HepG2 (cell line): ENCODE data around the gene LRR1. TPM values are rescaled to one million over a fixed set of nuclear protein-coding genes. Genes with fewer than 3 reads are reported as not detected.

Source experiments
- ATF5 ChIP-seq: sonication (generic); formaldehyde crosslinking; IDR thresholded peaks from 2 replicates; pipeline ENCODE4 v1.4.0; 2020; ENCODE audit warnings: mild to moderate bottlenecking, low read depth, missing genetic modification reagents
- LBX2 ChIP-seq: sonication (generic); formaldehyde crosslinking; IDR thresholded peaks from 2 replicates; pipeline ENCODE4 v1.5.0; 2020; ENCODE audit warnings: missing genetic modification reagents, mild to moderate bottlenecking, borderline replicate concordance
- MLX ChIP-seq: IDR thresholded peaks from 2 replicates; pipeline ENCODE4 v1.6.1; 2016
- PAXIP1 ChIP-seq: sonication (generic); formaldehyde crosslinking; conservative IDR thresholded peaks from 2 replicates; pipeline ENCODE4 v1.4.0; 2020; ENCODE audit warnings: mild to moderate bottlenecking, missing genetic modification reagents, moderate library complexity
- ZBTB4 ChIP-seq: sonication (generic); formaldehyde crosslinking; IDR thresholded peaks from 2 replicates; pipeline ENCODE4 v1.4.0; 2020; ENCODE audit warnings: missing genetic modification reagents, mild to moderate bottlenecking, borderline replicate concordance
- ZBTB40 ChIP-seq, 2 experiments: fragments of 450-650 bp in 1 of 2; sonication (generic) in 1 of 2; formaldehyde crosslinking in 1 of 2; IDR thresholded peaks; 2 replicates each; pipeline versions ENCODE4 v1.6.1 to v1.8.0; 2016 to 2022; ENCODE audit warnings: antibody characterized with exemption in 1 of 2, mild to moderate bottlenecking in 1 of 2, missing genetic modification reagents in 1 of 2
- ZFP41 ChIP-seq: sonication (generic); formaldehyde crosslinking; IDR thresholded peaks from 2 replicates; pipeline ENCODE4 v1.4.0; 2020; ENCODE audit warnings: mild to moderate bottlenecking, missing genetic modification reagents, borderline replicate concordance
- ZNF33B ChIP-seq: sonication (generic); formaldehyde crosslinking; IDR thresholded peaks from 2 replicates; pipeline ENCODE4 v1.5.1; 2020; ENCODE audit warnings: mild to moderate bottlenecking, missing genetic modification reagents
- polyA plus RNA-seq, 8 experiments: library from polyadenylated mRNA; depleted of rRNA in 3 of 8; stranded (reverse) in 7 of 8; unstranded in 1 of 8; fragments of >200 nt; fragmentation: Illumina TruSeq in 4 of 8; extraction: Trizol in 4 of 8; gene quantifications; 2 replicates each; pipeline versions ENCODE4 v1.2.1 to v1.2.3, GENCODE V29; 2011 to 2016; ENCODE audit warnings: low read depth in 4 of 8, missing spikeins in 1 of 8, mixed read lengths in 1 of 8; ENCODE audit not compliant: insufficient read depth in 1 of 8
- total RNA-seq, 5 experiments: library from RNA; depleted of rRNA; stranded (reverse); fragments of >200 nt; fragmentation: Illumina TruSeq; extraction: Trizol; gene quantifications; 2 replicates each; pipeline ENCODE4 v1.2.3, GENCODE V29; 2016; ENCODE audit warnings: low read depth in 1 of 5

LRR1 gene
- total and polyA plus RNA-seq, 2 of the 13 experiments (the other 11 are each of a cell fraction or from before 2014, with no cell fraction given), result 7.0 to 36.2 TPM

- TF ChIP-seq PAXIP1 (CRISPR knock-in tag) (peak; percentile 35), ATF5 (CRISPR knock-in tag) (no peak), ZBTB40 (IDR thresholded peaks at IDR 0.05) (no peak), ZBTB40 (CRISPR knock-in tag; IDR thresholded peaks at IDR 0.05) (peak; percentile 72), ZNF33B (0 out of 2 replicates have a peak, but pooled peaks have one; percentile 42), LBX2 (CRISPR knock-in tag) (no peak), MLX (peak; percentile 62; the same call in 1 of the 2 replicates), ZFP41 (0 out of 2 replicates have a peak, but pooled peaks have one; percentile 31), ZBTB4 (CRISPR knock-in tag) (no peak)
Measured at GRCh38 chr14:49598485-49599300, at the start of gene LRR1 (continued).
